ENCODE measurements around the gene MRPL46. TPM values are rescaled to one million over a fixed set of nuclear protein-coding genes. Genes with fewer than 3 reads are reported as not detected.

The MRPL46 gene
- total RNA-seq, 2 experiments from 2014 or later: 8.6 to 10.2 TPM

DNA sequence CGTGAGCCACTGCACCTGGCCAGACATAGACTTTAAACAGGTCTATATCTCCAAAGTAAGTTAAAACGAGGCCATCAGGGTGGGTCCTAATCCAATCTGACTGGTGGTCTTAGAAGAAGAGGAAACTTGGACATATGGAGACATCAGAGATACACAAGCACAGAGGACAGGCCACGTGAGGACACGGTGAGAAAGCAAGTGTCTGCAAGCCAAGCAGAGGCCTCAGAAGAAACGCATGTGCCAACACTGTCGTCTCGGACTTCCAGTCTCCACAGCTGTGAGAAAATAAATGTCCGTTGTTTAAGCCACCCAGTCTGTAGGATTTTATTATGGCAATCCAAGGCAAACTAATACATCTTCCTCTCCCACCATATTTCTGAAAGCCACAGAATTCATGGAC, 43.9 kb downstream of the MRPL46 start:
- TF ChIP-seq, protein P1, sequence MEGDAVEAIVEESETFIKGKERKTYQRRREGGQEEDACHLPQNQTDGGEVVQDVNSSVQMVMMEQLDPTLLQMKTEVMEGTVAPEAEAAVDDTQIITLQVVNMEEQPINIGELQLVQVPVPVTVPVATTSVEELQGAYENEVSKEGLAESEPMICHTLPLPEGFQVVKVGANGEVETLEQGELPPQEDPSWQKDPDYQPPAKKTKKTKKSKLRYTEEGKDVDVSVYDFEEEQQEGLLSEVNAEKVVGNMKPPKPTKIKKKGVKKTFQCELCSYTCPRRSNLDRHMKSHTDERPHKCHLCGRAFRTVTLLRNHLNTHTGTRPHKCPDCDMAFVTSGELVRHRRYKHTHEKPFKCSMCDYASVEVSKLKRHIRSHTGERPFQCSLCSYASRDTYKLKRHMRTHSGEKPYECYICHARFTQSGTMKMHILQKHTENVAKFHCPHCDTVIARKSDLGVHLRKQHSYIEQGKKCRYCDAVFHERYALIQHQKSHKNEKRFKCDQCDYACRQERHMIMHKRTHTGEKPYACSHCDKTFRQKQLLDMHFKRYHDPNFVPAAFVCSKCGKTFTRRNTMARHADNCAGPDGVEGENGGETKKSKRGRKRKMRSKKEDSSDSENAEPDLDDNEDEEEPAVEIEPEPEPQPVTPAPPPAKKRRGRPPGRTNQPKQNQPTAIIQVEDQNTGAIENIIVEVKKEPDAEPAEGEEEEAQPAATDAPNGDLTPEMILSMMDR (IDR thresholded peaks at IDR 0.05): no peak
- ATAC-seq (ENCODE audit: poor library complexity): no peak
- Histone ChIP-seq H3K4me1 (ENCODE audit: insufficient read depth, low read length) (no peaks in the 10 kb centered on the region), H3K36me3 (ENCODE audit: insufficient read depth, low read length) (no peaks in the 10 kb centered on the region), H3K9me3 (ENCODE audit: control insufficient read depth in 1 of 2, insufficient read depth in 1 of 2, low read length in 2 of 2) (no peaks in the 10 kb centered on the region), H3K27ac (ENCODE audit: low read depth in 1 of 2, low read length in 2 of 2) (no peak overlapping the region), H3K27me3 (ENCODE audit: control insufficient read depth in 1 of 2, insufficient read depth in 2 of 2, low read length in 2 of 2) (peaks cover 2 to 6% of the 10 kb centered on the region in 2 experiments), H3K4me3 (ENCODE audit: low read length) (no peak overlapping the region)
- H3K9me3 Mint-ChIP-seq: no peaks in the 10 kb centered on the region
- H3K36me3 Mint-ChIP-seq (ENCODE audit: low read depth): no peaks in the 10 kb centered on the region
- no peak overlapping the region for H3K4me3 Mint-ChIP-seq
- DNase-seq: no peak
- no peaks in the 10 kb centered on the region for H3K4me1 Mint-ChIP-seq (ENCODE audit: low read depth)
- POLR2A ChIA-PET: no interaction called here
- peaks cover 35% of the 10 kb centered on the region for H3K27me3 Mint-ChIP-seq
- no peak overlapping the region for H3K27ac Mint-ChIP-seq
- CTCF ChIA-PET: no interaction called here
- intact Hi-C loops (cut with DNase I, micrococcal nuclease): no loop called here

DNA sequence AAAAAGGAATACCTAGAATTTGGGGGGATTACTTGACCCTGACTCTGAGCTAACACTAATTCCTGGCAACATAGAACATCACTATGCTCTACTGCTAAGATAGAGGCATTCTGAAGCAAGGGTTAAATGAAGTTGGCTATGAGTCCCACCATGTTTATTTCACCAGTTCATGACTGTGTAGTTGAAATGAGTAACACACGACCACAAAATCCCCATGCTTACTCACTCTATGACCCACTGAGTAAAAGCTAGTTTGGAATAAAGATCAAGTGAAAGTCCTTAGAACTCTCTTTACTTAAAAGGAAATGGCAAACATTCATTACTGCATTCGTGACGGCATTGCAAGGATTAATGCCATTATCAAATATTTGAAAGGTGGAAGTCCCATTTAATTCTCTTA, 47.4 kb downstream of the MRPL46 start:
- ChIA-PET CTCF (no interaction called here), POLR2A (no interaction called here)
- H3K27me3 Mint-ChIP-seq: peaks cover 25% of the 10 kb centered on the region
- intact Hi-C loops (cut with DNase I, micrococcal nuclease): no loop called here
- H3K36me3 Mint-ChIP-seq (ENCODE audit: low read depth): no peaks in the 10 kb centered on the region
- H3K4me1 Mint-ChIP-seq (ENCODE audit: low read depth): no peaks in the 10 kb centered on the region
- H3K4me3 Mint-ChIP-seq: no peak overlapping the region
- no peaks in the 10 kb centered on the region for H3K4me1 ChIP-seq (ENCODE audit: insufficient read depth, low read length)
- no peak overlapping the region for H3K27ac ChIP-seq (ENCODE audit: low read depth in 1 of 2, low read length in 2 of 2)
- DNase-seq (no peak), ATAC-seq (ENCODE audit: poor library complexity) (no peak)
- H3K27me3 ChIP-seq (ENCODE audit: control insufficient read depth in 1 of 2, insufficient read depth in 2 of 2, low read length in 2 of 2): peaks cover 6 to 15% of the 10 kb centered on the region in 2 experiments
- H3K9me3 Mint-ChIP-seq: no peaks in the 10 kb centered on the region
- no peak overlapping the region for H3K27ac Mint-ChIP-seq
- H3K4me3 ChIP-seq (ENCODE audit: low read length): no peak overlapping the region
- TF ChIP-seq, protein P1 (IDR thresholded peaks at IDR 0.05): no peak
- no peaks in the 10 kb centered on the region for H3K36me3 ChIP-seq (ENCODE audit: insufficient read depth, low read length)
- no peaks in the 10 kb centered on the region for H3K9me3 ChIP-seq (ENCODE audit: control insufficient read depth in 1 of 2, insufficient read depth in 1 of 2, low read length in 2 of 2)

Other genes starting within 250 kb of the MRPL46 start
- gene NTRK3, start 210.6 kb downstream of the MRPL46 start, total RNA-seq: under 1 TPM in 1 of 2 experiments, not detected in 1; 0.78 TPM
- 1 to 10 TPM; 8.0 to 8.4 TPM for gene MRPS11, start 320 bp upstream of the MRPL46 start, total RNA-seq
- gene DET1, start 79.3 kb upstream of the MRPL46 start, total RNA-seq: 1 to 10 TPM; 2.2 to 2.8 TPM
- gene AEN, start 154.0 kb upstream of the MRPL46 start, total RNA-seq: 10 to 100 TPM; 40.7 to 43.7 TPM
- gene ISG20, start 171.6 kb upstream of the MRPL46 start, total RNA-seq: 100 to 1,000 TPM; 152 to 157 TPM

All from CD4-positive, alpha-beta T cell (primary cell).